ENCODE measurements around the gene CLSTN3.

CLSTN3 gene

DNA sequence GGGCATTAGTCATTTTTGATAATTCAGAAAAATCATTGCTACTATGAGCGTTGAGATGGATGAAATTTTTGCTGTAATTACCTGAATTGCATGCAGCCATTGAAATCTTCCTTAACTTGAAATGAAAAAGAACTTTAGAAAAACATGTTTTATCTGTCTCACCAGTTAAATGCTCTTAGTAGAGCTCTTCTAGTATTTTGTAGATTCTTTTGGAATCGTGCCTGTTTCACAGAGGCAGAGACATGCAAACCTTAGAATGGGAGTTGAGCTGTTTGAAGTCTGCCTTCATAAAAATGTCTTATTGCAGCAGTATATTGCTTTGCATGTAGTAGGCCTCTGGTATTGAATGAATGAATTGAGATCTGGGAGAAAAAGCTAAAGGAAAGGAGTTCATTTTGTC, 63.5 kb downstream of the CLSTN3 start:
- no peak for DNase-seq

DNA sequence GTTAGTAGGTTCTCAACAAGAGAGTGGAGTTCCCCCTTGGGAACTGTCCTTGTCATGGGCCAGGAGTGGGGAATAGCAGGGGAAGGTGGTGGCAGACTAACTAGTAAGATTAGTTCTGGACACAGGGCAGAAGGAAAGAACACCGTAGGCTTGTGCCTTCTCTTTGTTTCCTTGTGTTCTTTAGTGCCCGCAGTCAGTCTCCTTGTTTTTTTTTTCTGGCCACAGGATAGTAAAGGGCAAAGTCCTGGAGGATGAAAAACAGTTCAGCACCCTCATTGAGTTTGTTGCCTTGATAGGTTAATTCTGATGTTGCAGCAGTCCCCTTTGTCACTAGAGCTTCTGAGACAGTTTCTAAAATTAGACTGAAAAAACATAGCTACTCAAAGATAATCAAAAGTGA, 67.7 kb downstream of the CLSTN3 start:
- no peak for DNase-seq

DNA sequence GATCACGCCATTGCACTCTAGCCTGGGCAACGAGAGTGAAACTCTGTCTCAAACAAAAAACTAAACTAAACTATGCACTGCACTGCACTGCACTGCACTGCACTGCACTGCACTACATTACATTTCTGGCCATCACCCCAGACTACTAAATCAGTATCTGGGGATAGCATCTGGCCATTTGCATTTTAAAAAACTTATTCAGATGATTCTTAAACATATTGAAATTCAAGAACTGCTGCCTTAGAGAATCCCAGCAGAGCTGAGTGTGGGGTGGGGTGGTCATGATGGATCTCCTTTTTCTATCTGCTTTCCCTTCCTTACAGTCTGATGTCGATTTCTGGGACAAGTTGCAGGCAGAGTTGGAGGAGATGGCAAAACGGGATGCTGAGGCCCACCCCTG, 72.9 kb downstream of the CLSTN3 start:
- DNase-seq = no peak

DNA sequence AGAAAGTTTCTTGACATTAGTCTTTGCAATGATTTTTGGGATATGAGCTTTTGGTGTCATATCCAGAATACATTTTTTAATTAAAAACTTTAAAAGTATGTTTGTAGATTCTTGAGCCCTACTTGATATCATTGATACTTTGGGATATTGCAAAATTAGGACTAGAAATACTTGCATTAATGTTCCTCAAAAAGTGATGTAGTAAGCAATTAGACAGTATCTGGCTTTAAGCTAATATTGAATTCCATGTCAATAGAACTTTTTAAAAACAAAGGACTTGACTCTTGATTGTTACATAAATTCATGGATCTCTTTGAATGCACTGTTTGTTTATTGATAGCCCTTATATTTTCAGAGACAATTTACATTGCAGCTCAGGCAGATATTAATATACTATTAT, 74.9 kb downstream of the CLSTN3 start:
- no peak for DNase-seq

DNA sequence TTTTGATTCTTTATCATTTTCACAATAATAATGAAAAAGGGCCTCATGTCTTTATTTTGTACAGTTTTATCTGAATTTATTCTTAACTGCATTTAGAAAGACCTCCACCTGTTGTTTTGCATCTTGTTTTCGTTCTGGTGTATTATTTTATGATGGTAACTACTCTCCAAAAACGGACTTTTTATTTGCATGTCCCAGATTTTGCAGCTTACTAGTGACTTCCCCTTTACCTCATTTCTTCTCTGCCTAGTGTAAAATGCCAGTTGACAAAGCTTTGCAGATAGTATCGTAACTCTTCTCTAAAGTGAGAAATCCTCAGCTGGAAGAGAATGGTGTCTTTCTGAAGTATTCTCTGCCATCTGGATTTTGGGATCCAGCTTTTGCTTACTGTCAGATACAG, 76.5 kb downstream of the CLSTN3 start:
- no peak for DNase-seq

DNA sequence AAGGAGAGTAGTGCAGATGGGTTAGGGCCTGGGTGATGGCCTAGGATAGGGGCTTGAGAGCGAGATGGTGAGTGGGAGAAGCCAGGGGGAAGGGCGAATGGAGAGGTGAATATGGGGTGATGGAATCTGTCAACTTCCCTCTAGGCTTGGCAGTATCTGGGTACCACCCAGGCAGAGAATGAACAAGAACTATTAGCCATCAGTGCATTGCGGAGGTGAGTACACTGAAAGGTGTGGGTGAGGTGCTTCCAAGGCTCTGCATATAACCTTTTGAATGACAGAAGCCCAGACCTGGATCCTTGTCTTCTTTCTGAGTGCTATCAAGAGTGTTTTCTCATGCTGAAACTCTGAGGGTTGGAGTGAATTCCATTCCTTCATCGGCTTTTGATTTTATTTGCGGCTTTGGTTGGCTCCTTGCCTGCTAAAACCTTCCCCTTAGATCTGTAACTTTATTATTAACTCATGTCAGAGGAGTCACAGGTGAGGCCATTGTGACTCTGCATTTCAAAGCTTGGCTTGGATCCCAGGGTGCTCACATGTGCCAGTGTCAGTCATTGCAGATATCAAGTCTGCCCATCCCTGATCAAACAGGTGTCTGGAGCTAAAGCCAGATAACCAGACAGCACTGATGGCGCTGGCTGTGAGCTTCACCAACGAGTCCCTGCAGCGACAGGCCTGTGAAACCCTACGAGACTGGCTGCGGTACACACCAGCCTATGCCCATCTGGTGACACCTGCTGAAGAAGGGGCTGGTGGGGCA, 77.9 kb downstream of the CLSTN3 start:
- no peak for DNase-seq
